GM19025 (cell line): ENCODE results near the gene NT5C3B.
A peak's percentile ranks its signal among the peaks of the same experiment; 100 is the strongest.

Experiments
- ATAC-seq: cut with Tn5 transposase; IDR thresholded peaks from one replicate; pipeline ENCODE4 v1.9.1; 2021; ENCODE audit warnings: mild to moderate bottlenecking, low read depth, moderate library complexity; ENCODE audit not compliant: unreplicated experiment

The NT5C3B gene

GRCh38 chr17:41811549-41812380, 24.3 kb downstream of the NT5C3B start, which contains the start of gene P3H4:
Gene P3H4 (minus strand): TSS chr17:41811949. CDS start chr17:41811915, 34 bp downstream.
- ATAC-seq = no peak

GRCh38 chr17:41810659-41811548, 25.1 kb downstream of the NT5C3B start:
- no peak for ATAC-seq

- no peak for ATAC-seq
These were observed 29.2 kb downstream of the NT5C3B start for GRCh38 chr17:41806685-41807445.

GRCh38 chr17:41803049-41804020, 32.7 kb downstream of the NT5C3B start:
- ATAC-seq = no peak

- no peak for ATAC-seq
These were observed 34.4 kb downstream of the NT5C3B start for GRCh38 chr17:41801374-41802271.

- no peak for ATAC-seq
These were observed 35.2 kb downstream of the NT5C3B start for GRCh38 chr17:41800601-41801373.

- no peak for ATAC-seq
These were observed 36.7 kb downstream of the NT5C3B start for GRCh38 chr17:41799366-41799765.

- no peak for ATAC-seq
These were observed 38.7 kb downstream of the NT5C3B start for GRCh38 chr17:41797377-41797776.

GRCh38 chr17:41796121-41796895, 39.7 kb downstream of the NT5C3B start:
- ATAC-seq = no peak

GRCh38 chr17:41794540-41794975, 41.5 kb downstream of the NT5C3B start:
- no peak for ATAC-seq

- no peak for ATAC-seq
These were observed 42.1 kb downstream of the NT5C3B start for GRCh38 chr17:41793784-41794539.

GRCh38 chr17:41792845-41793783, 42.9 kb downstream of the NT5C3B start:
- ATAC-seq = no peak

- ATAC-seq = no peak
These were observed 49.0 kb downstream of the NT5C3B start for GRCh38 chr17:41787021-41787418.

GRCh38 chr17:41786227-41787020, 49.6 kb downstream of the NT5C3B start, which contains the start of gene JUP:
Gene JUP (minus strand): TSS chr17:41786711. CDS start chr17:41771854, 14,857 bp downstream.
- peak; percentile 80 for ATAC-seq
